BJ (cell line): Measurements from ENCODE around the gene KCNJ10. TPM values are rescaled to one million over a fixed set of nuclear protein-coding genes. Genes with fewer than 3 reads are reported as not detected.
A peak's percentile ranks its signal among the peaks of the same experiment; 100 is the strongest.

Experiments used
- CTCF ChIA-PET: fragments of 350-600 bp; formaldehyde crosslinking; extraction: SDS; loops from one replicate; lab custom pipeline; 2021; ENCODE audit warnings: antibody characterized with exemption, inconsistent platforms; lab: Yijun Ruan, JAX
- POLR2A ChIA-PET: fragments of 300-600 bp; sonication (Branson Sonifier 250); formaldehyde crosslinking; extraction: SDS; loops from one replicate; lab custom pipeline; 2021; ENCODE audit warnings: antibody characterized with exemption; lab: Charles Lee
- DNase-seq: peaks from one replicate; pipeline ENCODE4 v3.0.0-alpha.2; 2011; ENCODE audit warnings: low read depth
- H3K27me3 ChIP-seq: 2 replicates; pipeline ENCODE4 v1.6.0; 2011; ENCODE audit warnings: low read length; ENCODE audit not compliant: control insufficient read depth, insufficient read depth
- H3K36me3 ChIP-seq: 2 replicates; pipeline ENCODE4 v1.5.1; 2011; ENCODE audit warnings: low read length; ENCODE audit not compliant: control insufficient read depth, insufficient read depth
- H3K4me3 ChIP-seq: 2 replicates; pipeline ENCODE4 v1.5.1; 2011; ENCODE audit warnings: low read depth, mild to moderate bottlenecking, control low read depth, low read length
- polyA plus RNA-seq: library from polyadenylated mRNA; depleted of rRNA; stranded (reverse); fragments of >200 nt; gene quantifications from 2 replicates; pipeline ENCODE4 v1.2.3, GENCODE V29; 2011
- TF ChIP-seq, protein P1 (sequence below): IDR thresholded peaks from 2 replicates; pipeline ENCODE4 v1.5.1; 2011; ENCODE audit warnings: low read depth, mild to moderate bottlenecking, control low read depth, inconsistent platforms, low read length, moderate library complexity; ENCODE audit not compliant: insufficient read depth

Gene KCNJ10
- polyA plus RNA-seq, 1 experiment: not detected

- POLR2A ChIA-PET: interaction anchor here (0.6 kb wide), 1 partner anchor 14 kb away, joined by 3 read pairs; no protein-coding TSS in a partner anchor
These were observed 39.1 kb downstream of the KCNJ10 start for GRCh38 chr1:160030657-160031364.

GRCh38 chr1:160028426-160028825 lies 41.5 kb downstream of the KCNJ10 start:
- Histone ChIP-seq H3K36me3 (no peaks in the 10 kb centered on the region), H3K27me3 (no peaks in the 10 kb centered on the region), H3K4me3 (no peak overlapping the region)
- TF ChIP-seq, protein P1, sequence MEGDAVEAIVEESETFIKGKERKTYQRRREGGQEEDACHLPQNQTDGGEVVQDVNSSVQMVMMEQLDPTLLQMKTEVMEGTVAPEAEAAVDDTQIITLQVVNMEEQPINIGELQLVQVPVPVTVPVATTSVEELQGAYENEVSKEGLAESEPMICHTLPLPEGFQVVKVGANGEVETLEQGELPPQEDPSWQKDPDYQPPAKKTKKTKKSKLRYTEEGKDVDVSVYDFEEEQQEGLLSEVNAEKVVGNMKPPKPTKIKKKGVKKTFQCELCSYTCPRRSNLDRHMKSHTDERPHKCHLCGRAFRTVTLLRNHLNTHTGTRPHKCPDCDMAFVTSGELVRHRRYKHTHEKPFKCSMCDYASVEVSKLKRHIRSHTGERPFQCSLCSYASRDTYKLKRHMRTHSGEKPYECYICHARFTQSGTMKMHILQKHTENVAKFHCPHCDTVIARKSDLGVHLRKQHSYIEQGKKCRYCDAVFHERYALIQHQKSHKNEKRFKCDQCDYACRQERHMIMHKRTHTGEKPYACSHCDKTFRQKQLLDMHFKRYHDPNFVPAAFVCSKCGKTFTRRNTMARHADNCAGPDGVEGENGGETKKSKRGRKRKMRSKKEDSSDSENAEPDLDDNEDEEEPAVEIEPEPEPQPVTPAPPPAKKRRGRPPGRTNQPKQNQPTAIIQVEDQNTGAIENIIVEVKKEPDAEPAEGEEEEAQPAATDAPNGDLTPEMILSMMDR: no peak
- CTCF ChIA-PET: no interaction called here
- DNase-seq: no peak
- POLR2A ChIA-PET: no interaction called here

More at GRCh38 chr1:160030657-160031364, 39.1 kb downstream of the KCNJ10 start:
- Histone ChIP-seq H3K27me3 (no peaks in the 10 kb centered on the region), H3K36me3 (no peaks in the 10 kb centered on the region), H3K4me3 (peak overlapping the region; percentile 55)
- CTCF ChIA-PET: interaction anchor here (0.9 to 3.6 kb wide), 6 partner anchors 15 to 162 kb away, joined by 3 to 28 read pairs (median 10); no protein-coding TSS in a partner anchor
- TF ChIP-seq, protein P1: no peak
- no peak for DNase-seq

DNA sequence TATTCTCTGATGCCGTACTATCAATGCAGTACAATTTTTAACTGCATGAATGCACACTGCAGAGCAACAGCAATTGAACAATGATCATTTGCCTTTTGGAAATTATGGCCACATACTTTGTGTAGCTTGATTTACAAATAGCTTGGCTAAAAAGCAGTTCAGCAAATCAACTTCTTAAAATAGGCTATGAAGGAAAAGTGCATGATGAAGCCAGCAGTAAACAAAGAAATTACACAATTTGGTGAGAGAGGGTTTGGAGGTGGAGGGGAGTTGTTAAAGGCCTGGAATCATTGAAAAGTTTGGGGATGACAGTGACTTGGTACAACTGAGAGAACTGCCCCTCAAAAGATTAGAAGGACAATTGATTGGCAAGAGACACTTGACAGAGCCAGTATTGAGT lies 44.6 kb downstream of the KCNJ10 start:
- Histone ChIP-seq H3K4me3 (no peak overlapping the region), H3K36me3 (no peaks in the 10 kb centered on the region), H3K27me3 (no peaks in the 10 kb centered on the region; the same call in 1 of the 2 replicates)
- DNase-seq: no peak
- TF ChIP-seq, protein P1: no peak
- ChIA-PET CTCF (interaction anchor here (2.8 to 3.9 kb wide), 2 partner anchors 18 to 21 kb away, joined by 18 to 33 read pairs; no protein-coding TSS in a partner anchor), POLR2A (no interaction called here)

DNA sequence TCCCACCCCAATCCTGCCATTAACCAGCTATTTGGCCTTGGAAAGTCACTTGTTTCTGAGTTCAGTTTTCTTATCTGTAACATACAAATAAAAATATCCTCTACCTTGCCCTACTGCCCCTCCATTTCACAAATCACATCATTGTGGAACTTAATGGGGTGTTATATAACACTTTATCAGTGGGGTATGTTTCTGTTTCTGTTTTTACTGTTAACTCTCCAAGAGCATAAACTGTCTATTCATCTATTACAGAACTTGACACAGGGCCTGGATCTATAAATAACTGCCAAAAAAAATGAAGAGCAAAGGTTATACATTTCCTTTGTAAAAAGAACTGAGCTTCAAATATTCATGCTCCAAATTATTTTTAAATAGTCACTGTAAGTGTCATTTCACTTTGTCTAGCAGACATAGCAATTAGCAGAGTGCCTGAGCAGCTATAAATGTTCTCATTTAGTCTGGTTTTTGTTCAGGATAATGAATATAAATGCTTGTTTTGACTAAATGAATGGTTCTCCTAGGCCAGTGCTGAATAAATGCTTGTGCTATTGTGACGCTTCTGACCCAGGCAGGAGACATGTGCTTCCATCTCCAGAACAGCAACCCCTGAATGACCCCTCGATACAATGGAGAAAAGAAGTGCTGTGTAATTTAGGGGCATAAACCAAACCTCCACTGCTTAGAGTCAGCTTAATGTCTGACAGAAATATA lies 45.6 kb downstream of the KCNJ10 start:
- ChIA-PET CTCF (interaction anchor here (0.9 to 26.4 kb wide), 5 partner anchors 17 to 228 kb away, joined by 3 to 889 read pairs (median 18); partner anchors contain the start of genes IGSF9, KCNJ9, SLAMF9 and TAGLN2), POLR2A (no interaction called here)
- Histone ChIP-seq H3K36me3 (no peaks in the 10 kb centered on the region), H3K4me3 (no peak overlapping the region), H3K27me3 (no peaks in the 10 kb centered on the region; the same call in 1 of the 2 replicates)
- no peak for DNase-seq
- TF ChIP-seq, protein P1: no peak
